Upper lobe of left lung (tissue), 4 donors: ENCODE results near the gene MRAP2.

Experiments
- CTCF ChIP-seq, 6 experiments: fragments of 450-650 bp in 4 of 6; fragments of 200-600 bp in 2 of 6; sonication (generic) in 2 of 6; IDR thresholded peaks; one replicate each; pipeline ENCODE4 v1.5.1; 2016 to 2019; ENCODE audit warnings: antibody characterized with exemption in 6 of 6
- POLR2A ChIP-seq, 4 donors: fragments of 450-650 bp; IDR thresholded peaks; one replicate each; pipeline ENCODE4 v1.5.1; 2016 to 2017; ENCODE audit warnings: antibody characterized with exemption in 4 of 4, mild to moderate bottlenecking in 2 of 4

- no peak for TF ChIP-seq CTCF (IDR thresholded peaks at IDR 0.05)
- TF ChIP-seq POLR2A (IDR thresholded peaks at IDR 0.05) = no peak
Measured at GRCh38 chr6:84137051-84137375, 103.4 kb downstream of the MRAP2 start.
